Endometrium (tissue), 2 donors: ENCODE results near the gene SEMA5A.

Source experiments
- FAIRE-seq: peaks from 2 replicates; lab custom pipeline; 2012; peaks lifted over from hg19 to GRCh38; lab: Jason Lieb, UNC
- donor health status: control.
- donor health status: control.

Gene SEMA5A

GRCh38 chr5:9009931-9010651, 535.8 kb downstream of the SEMA5A start:
- FAIRE-seq, result no peak

- FAIRE-seq, result no peak
These were observed 548.3 kb downstream of the SEMA5A start for GRCh38 chr5:8997542-8998070.

GRCh38 chr5:8993031-8993430, 552.8 kb downstream of the SEMA5A start:
- no peak for FAIRE-seq
